Adipocyte (in vitro differentiated cells): ENCODE results near the gene HEPACAM2.

Source experiments
- DNase-seq: peaks from one replicate; pipeline ENCODE4 v3.0.0-alpha.2; 2015; ENCODE audit warnings: low read depth
- H3K27me3 ChIP-seq: replicated peaks from 2 replicates; pipeline ENCODE4 v1.7.0; 2013; ENCODE audit warnings: mild to moderate bottlenecking, low read length, moderate library complexity; ENCODE audit not compliant: control insufficient read depth, insufficient read depth
- H3K36me3 ChIP-seq: 2 replicates; pipeline ENCODE4 v1.7.0; 2013; ENCODE audit warnings: low read length, mild to moderate bottlenecking, moderate library complexity; ENCODE audit not compliant: control insufficient read depth, insufficient read depth, severe bottlenecking
- H3K4me1 ChIP-seq: 2 replicates; pipeline ENCODE4 v1.7.0; 2013; ENCODE audit warnings: mild to moderate bottlenecking, low read length, moderate library complexity; ENCODE audit not compliant: control insufficient read depth, insufficient read depth
- H3K4me3 ChIP-seq: 2 replicates; pipeline ENCODE4 v1.7.0; 2013; ENCODE audit warnings: mild to moderate bottlenecking, low read length, moderate library complexity
- H3K9ac ChIP-seq: 2 replicates; pipeline ENCODE4 v1.7.0; 2013; ENCODE audit warnings: mild to moderate bottlenecking, low read length, moderate library complexity
- H3K9me3 ChIP-seq: 2 replicates; pipeline ENCODE4 v1.7.0; 2013; ENCODE audit warnings: mild to moderate bottlenecking, low read length, moderate library complexity; ENCODE audit not compliant: control insufficient read depth

Gene HEPACAM2

GRCh38 chr7:93165447-93165846 lies 60.8 kb downstream of the HEPACAM2 start:
- Histone ChIP-seq H3K9ac (no peak overlapping the region), H3K36me3 (no peaks in the 10 kb centered on the region)
- DNase-seq: no peak

GRCh38 chr7:93164766-93165165 lies 61.5 kb downstream of the HEPACAM2 start:
- no peaks in the 10 kb centered on the region for H3K4me1 ChIP-seq
- H3K36me3 ChIP-seq: no peaks in the 10 kb centered on the region
- no peak overlapping the region for H3K9ac ChIP-seq
- DNase-seq: no peak
- no peaks in the 10 kb centered on the region for H3K9me3 ChIP-seq
- H3K27me3 ChIP-seq: no peaks in the 10 kb centered on the region
- no peak overlapping the region for H3K4me3 ChIP-seq

More at GRCh38 chr7:93165447-93165846, 60.8 kb downstream of the HEPACAM2 start:
- H3K4me1 ChIP-seq: no peaks in the 10 kb centered on the region
- no peak overlapping the region for H3K4me3 ChIP-seq
- no peaks in the 10 kb centered on the region for H3K9me3 ChIP-seq
- no peaks in the 10 kb centered on the region for H3K27me3 ChIP-seq

DNA sequence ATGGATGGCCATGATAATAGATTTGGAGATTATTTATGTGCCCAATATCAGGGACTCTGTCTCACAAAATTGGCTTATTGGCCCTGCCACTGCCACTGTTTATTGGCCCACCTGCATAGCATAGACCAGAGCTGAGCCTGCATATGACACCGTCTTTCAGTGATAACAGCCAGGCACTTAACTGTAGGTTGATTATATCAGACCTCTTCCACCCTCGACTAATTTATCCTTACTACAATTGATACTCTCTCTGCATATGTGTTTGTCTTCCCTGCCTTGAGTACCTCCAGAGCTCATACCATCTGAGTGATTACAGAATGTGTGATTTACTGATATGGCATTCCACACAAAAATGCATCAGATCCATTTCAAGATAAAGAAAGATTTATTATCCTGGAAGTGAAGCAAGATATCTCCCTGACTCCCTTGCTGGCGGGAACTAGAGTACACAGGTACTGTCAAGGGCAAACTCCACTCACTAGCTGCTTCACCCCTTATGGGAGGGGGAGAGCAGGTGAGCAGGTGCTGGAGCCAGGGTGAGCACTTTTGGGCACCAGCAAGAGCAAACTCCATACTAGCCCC lies 65.0 kb downstream of the HEPACAM2 start:
- no peak overlapping the region for H3K9ac ChIP-seq

GRCh38 chr7:93160410-93160809 lies 65.9 kb downstream of the HEPACAM2 start:
- Histone ChIP-seq H3K4me1 (no peaks in the 10 kb centered on the region), H3K4me3 (no peak overlapping the region), H3K9me3 (no peaks in the 10 kb centered on the region), H3K27me3 (no peaks in the 10 kb centered on the region), H3K9ac (no peak overlapping the region), H3K36me3 (no peaks in the 10 kb centered on the region)
- no peak for DNase-seq

More for the DNA sequence above, 65.0 kb downstream of the HEPACAM2 start:
- H3K36me3 ChIP-seq: no peaks in the 10 kb centered on the region
- no peaks in the 10 kb centered on the region for H3K4me1 ChIP-seq
- no peak for DNase-seq
- no peaks in the 10 kb centered on the region for H3K9me3 ChIP-seq
- H3K4me3 ChIP-seq: no peak overlapping the region
- H3K27me3 ChIP-seq: no peaks in the 10 kb centered on the region

- DNase-seq: no peak
- H3K27me3 ChIP-seq: no peaks in the 10 kb centered on the region
- H3K9me3 ChIP-seq: no peaks in the 10 kb centered on the region
- no peaks in the 10 kb centered on the region for H3K36me3 ChIP-seq
- no peak overlapping the region for H3K9ac ChIP-seq
- H3K4me3 ChIP-seq: no peak overlapping the region
- H3K4me1 ChIP-seq: no peaks in the 10 kb centered on the region
Measured at GRCh38 chr7:93159490-93159889, 66.8 kb downstream of the HEPACAM2 start.

DNA sequence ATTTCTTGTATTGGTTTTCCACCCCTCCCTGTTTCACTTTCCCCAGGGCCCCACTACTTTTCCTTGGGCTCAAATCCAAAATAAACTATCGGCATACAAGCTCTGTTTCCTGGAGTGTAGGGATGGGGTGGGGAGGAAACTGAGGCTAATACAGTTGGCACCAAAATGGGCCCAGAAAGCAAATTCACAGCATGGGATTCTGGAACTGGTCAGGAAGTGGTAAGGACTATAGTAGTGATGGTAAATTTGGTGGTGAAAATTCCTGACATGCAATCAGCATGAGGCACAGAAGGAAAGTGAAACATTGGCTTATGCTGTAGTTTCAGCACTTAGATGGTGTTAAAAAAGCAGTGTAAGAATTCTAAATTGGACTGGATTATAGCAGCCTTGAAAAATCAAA lies 69.4 kb downstream of the HEPACAM2 start:
- DNase-seq: no peak
- no peaks in the 10 kb centered on the region for H3K36me3 ChIP-seq
- H3K4me1 ChIP-seq: no peaks in the 10 kb centered on the region
- no peak overlapping the region for H3K9ac ChIP-seq
- no peaks in the 10 kb centered on the region for H3K9me3 ChIP-seq
- H3K27me3 ChIP-seq: no peaks in the 10 kb centered on the region
- no peak overlapping the region for H3K4me3 ChIP-seq

- peak; percentile 59 for DNase-seq
Measured at GRCh38 chr7:93150200-93150835, 76.0 kb downstream of the HEPACAM2 start.

DNA sequence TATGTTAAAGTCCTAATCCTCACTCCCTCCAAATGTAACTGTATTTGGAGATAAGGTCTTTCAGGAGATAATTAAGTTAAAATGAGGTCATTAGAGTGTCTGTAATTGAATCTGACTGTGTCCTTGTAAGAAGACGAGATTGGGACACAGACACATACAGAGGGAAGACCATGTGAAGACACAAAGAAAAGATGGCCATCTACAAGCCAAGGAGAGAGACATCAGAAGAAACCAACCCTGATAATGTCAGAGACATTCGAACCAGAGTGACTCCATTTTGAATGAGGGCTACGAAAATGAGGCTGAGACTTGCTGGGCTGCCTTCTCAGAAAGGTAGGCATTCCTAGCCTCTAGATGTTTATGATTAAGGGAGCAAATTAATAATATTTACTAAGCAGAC lies 77.5 kb downstream of the HEPACAM2 start:
- peaks cover 10% of the 10 kb centered on the region for H3K36me3 ChIP-seq
- no peaks in the 10 kb centered on the region for H3K27me3 ChIP-seq
- DNase-seq: no peak
- peak overlapping the region; percentile 88 for H3K9ac ChIP-seq
- H3K4me3 ChIP-seq: peak overlapping the region; percentile 87
- no peaks in the 10 kb centered on the region for H3K9me3 ChIP-seq
- peaks cover 19% of the 10 kb centered on the region for H3K4me1 ChIP-seq

More at GRCh38 chr7:93150200-93150835, 76.0 kb downstream of the HEPACAM2 start:
- Histone ChIP-seq H3K4me3 (no peak overlapping the region), H3K36me3 (no peaks in the 10 kb centered on the region), H3K9me3 (no peaks in the 10 kb centered on the region), H3K9ac (no peak overlapping the region), H3K27me3 (no peaks in the 10 kb centered on the region), H3K4me1 (peaks cover 19% of the 10 kb centered on the region)

- peaks cover 19% of the 10 kb centered on the region for H3K4me1 ChIP-seq
- H3K9ac ChIP-seq: peak within 1 kb of the TSS; percentile 88
- no peaks in the 10 kb centered on the region for H3K9me3 ChIP-seq
- DNase-seq: peak; percentile 51
- H3K36me3 ChIP-seq: peaks cover 16% of the 10 kb centered on the region
- no peaks in the 10 kb centered on the region for H3K27me3 ChIP-seq
- H3K4me3 ChIP-seq: peak within 1 kb of the TSS; percentile 87
Measured at GRCh38 chr7:93148144-93148543, 78.1 kb downstream of the HEPACAM2 start, which contains the start of gene SAMD9L. Gene SAMD9L (minus strand): TSS chr7:93148385. CDS start chr7:93135971, 12,414 bp downstream.

DNA sequence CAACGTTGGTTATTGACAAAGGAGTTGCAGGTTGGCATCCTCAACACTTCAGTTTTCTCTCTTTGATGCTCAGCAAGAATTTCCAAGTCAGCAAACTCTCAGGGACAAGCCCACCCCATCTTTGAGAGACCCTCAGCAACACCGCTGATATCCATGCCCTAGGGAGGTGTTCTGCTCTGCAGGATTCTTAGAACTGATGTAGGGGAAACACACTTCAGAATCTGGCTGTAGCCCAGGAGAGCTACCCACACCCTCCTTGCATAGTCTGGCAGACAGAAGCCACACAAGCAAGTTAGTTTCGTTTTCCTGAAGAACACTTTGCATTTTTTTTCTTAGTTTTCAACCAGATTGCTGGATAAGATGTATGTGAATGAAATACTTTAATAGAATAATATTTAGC lies 78.9 kb downstream of the HEPACAM2 start:
- H3K9me3 ChIP-seq: no peaks in the 10 kb centered on the region
- H3K4me1 ChIP-seq: peaks cover 19% of the 10 kb centered on the region
- H3K9ac ChIP-seq: peak overlapping the region; percentile 88
- H3K36me3 ChIP-seq: peaks cover 20% of the 10 kb centered on the region
- H3K27me3 ChIP-seq: no peaks in the 10 kb centered on the region
- peak overlapping the region; percentile 87 for H3K4me3 ChIP-seq
- peak; percentile 78 for DNase-seq

DNA sequence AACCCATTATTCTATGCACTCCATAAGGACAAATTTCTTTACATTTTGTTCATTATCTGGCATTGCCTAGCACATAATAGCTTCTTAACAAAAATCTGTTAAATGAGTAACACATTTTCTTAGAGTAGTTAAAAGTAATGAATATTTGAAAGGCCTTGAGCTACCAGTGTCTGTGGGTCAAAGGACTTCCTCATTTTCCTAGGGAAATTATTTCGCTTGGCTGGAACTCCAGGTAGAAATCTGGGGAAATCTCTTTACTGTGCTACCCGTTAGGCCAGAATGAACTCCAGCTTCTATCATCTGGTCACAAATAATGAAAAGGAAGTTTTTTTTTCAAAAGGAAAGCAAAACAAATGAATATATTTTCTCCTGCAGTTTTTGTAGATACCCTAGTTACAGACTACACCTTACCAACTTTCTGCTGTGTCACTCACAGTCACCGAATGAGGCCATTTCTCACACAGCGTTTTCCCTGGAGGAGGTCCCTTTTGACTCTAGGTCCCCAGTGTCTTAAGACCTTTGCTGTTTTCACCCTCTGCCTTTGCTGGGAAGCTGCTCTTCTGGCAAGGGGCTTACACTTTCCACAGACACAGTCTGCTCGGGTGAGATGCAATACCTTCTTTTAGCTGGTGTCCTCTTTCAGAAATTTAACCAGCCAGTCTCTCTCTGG lies 79.7 kb downstream of the HEPACAM2 start:
- Histone ChIP-seq H3K27me3 (no peaks in the 10 kb centered on the region), H3K9ac (peak overlapping the region; percentile 88), H3K4me3 (peak overlapping the region; percentile 87), H3K4me1 (peaks cover 19% of the 10 kb centered on the region), H3K36me3 (peaks cover 20% of the 10 kb centered on the region), H3K9me3 (no peaks in the 10 kb centered on the region)
- peak; percentile 46 for DNase-seq
